B cell (primary cell): ENCODE results near the gene HNF1B. TPM values are rescaled to one million over a fixed set of nuclear protein-coding genes. Genes with fewer than 3 reads are reported as not detected.

Experiments
- ATAC-seq: fragments of 200-7000 bp; cut with Tn5 transposase; one replicate; pipeline ENCODE4 v1.10.0; 2021; ENCODE audit warnings: low read depth, mild to moderate bottlenecking, moderate number of reproducible peaks, moderate library complexity
- CTCF ChIA-PET: fragments of 350-600 bp; sonication (Branson Sonifier 250); formaldehyde crosslinking; loops from one replicate; lab custom pipeline; 2021; ENCODE audit warnings: antibody characterized with exemption, inconsistent platforms; lab: Charles Lee
- POLR2A ChIA-PET: fragments of 350-600 bp; sonication (Branson Sonifier 250); formaldehyde crosslinking; loops from one replicate; lab custom pipeline; 2021; ENCODE audit warnings: antibody characterized with exemption; lab: Charles Lee
- DNase-seq: peaks from one replicate; pipeline ENCODE4 v3.0.0; 2013
- H2AFZ ChIP-seq: 2 replicates; pipeline ENCODE4 v1.6.1; 2012; ENCODE audit warnings: mild to moderate bottlenecking, low read depth, low read length; ENCODE audit not compliant: insufficient read depth, poor library complexity, severe bottlenecking
- H3K27ac ChIP-seq, 2 donors: 1 replicate in 1 of 2; 2 replicates in 1 of 2; pipeline ENCODE4 v1.5.1; 2012 to 2013; ENCODE audit warnings: low read length in 2 of 2, mild to moderate bottlenecking in 2 of 2, moderate library complexity in 1 of 2
- H3K27me3 ChIP-seq, 4 experiments: fragments of 200-600 bp in 1 of 4; sonication (generic) in 1 of 4; replicated peaks in 1 of 4; 1 replicate in 2 of 4; 2 replicates in 2 of 4; pipeline versions ENCODE4 v1.6.1 to v1.7.0; 2013 to 2016; ENCODE audit warnings: low read length in 3 of 4, mild to moderate bottlenecking in 2 of 4, mixed read lengths in 1 of 4, moderate library complexity in 1 of 4; ENCODE audit not compliant: insufficient read depth in 4 of 4, control insufficient read depth in 3 of 4; ENCODE audit errors: control extremely low read depth in 1 of 4
- H3K36me3 ChIP-seq, 2 experiments: replicated peaks in 1 of 2; 1 replicate in 1 of 2; 2 replicates in 1 of 2; pipeline versions ENCODE4 v1.6.1 to v1.7.1; 2013; ENCODE audit warnings: low read length in 1 of 2; ENCODE audit not compliant: insufficient read depth in 2 of 2, control insufficient read depth in 1 of 2; ENCODE audit errors: control extremely low read depth in 1 of 2, extremely low read depth in 1 of 2
- H3K4me1 ChIP-seq, 2 donors: fragments of 200-600 bp in 1 of 2; sonication (generic) in 1 of 2; 1 replicate in 1 of 2; 2 replicates in 1 of 2; pipeline versions ENCODE4 v1.5.1 to v1.6.1; 2013 to 2017; ENCODE audit warnings: low read length in 2 of 2; ENCODE audit not compliant: control insufficient read depth in 2 of 2, insufficient read depth in 2 of 2
- H3K4me2 ChIP-seq: replicated peaks from 2 replicates; pipeline ENCODE3; 2012; ENCODE audit warnings: mild to moderate bottlenecking, low read depth, low read length; ENCODE audit not compliant: poor library complexity, severe bottlenecking
- H3K4me3 ChIP-seq, 5 experiments: fragments of 200-600 bp in 1 of 5; sonication (generic) in 1 of 5; 1 replicate in 3 of 5; 2 replicates in 2 of 5; pipeline versions ENCODE4 v1.5.1 to v1.7.0; 2011 to 2016; ENCODE audit warnings: low read length in 4 of 5, mild to moderate bottlenecking in 4 of 5, low read depth in 2 of 5, control low read depth in 1 of 5, moderate library complexity in 1 of 5; ENCODE audit not compliant: insufficient read depth in 1 of 5; ENCODE audit errors: control extremely low read depth in 1 of 5, extremely low read depth in 1 of 5
- H3K79me2 ChIP-seq: fragments of 200-600 bp; sonication (generic); one replicate; pipeline ENCODE4 v1.6.0; 2016; ENCODE audit warnings: low read length; ENCODE audit not compliant: control insufficient read depth, insufficient read depth
- H3K9ac ChIP-seq: fragments of 200-600 bp; sonication (generic); 2 replicates; pipeline ENCODE4 v1.6.1; 2017; ENCODE audit warnings: mild to moderate bottlenecking, low read length, moderate library complexity
- H3K9me3 ChIP-seq, 3 donors: one replicate each; pipeline versions ENCODE4 v1.6.1 to v1.7.1; 2013; ENCODE audit warnings: low read length in 2 of 3; ENCODE audit not compliant: control insufficient read depth in 2 of 3, insufficient read depth in 1 of 3; ENCODE audit errors: control extremely low read depth in 1 of 3
- H4K20me1 ChIP-seq: 2 replicates; pipeline ENCODE4 v1.6.0; 2012; ENCODE audit warnings: mild to moderate bottlenecking, low read length; ENCODE audit not compliant: insufficient read depth, control insufficient read depth, poor library complexity, severe bottlenecking
- H3K27ac Mint-ChIP-seq: one replicate; pipeline ENCODE4 v1.8.0; 2021; ENCODE audit warnings: mixed read lengths
- H3K27me3 Mint-ChIP-seq: one replicate; pipeline ENCODE4 v1.8.0; 2021; ENCODE audit warnings: mixed read lengths
- H3K4me1 Mint-ChIP-seq: one replicate; pipeline ENCODE4 v1.8.0; 2021; ENCODE audit warnings: mixed read lengths
- H3K4me3 Mint-ChIP-seq: one replicate; pipeline ENCODE4 v1.8.0; 2021; ENCODE audit warnings: mixed read lengths
- H3K9me3 Mint-ChIP-seq: one replicate; pipeline ENCODE4 v1.8.0; 2022; ENCODE audit warnings: mixed read lengths; ENCODE audit not compliant: insufficient read depth
- EZH2 ChIP-seq: IDR thresholded peaks from 2 replicates; pipeline ENCODE4 v1.6.1; 2012; ENCODE audit warnings: borderline replicate concordance, low read depth, mild to moderate bottlenecking, moderate library complexity, low read length; ENCODE audit not compliant: insufficient read depth, poor library complexity, severe bottlenecking
- WGBS: methylation state at CpG from one replicate; pipeline ENCODE4 v1.1.5; 2013; ENCODE audit warnings: missing lambda C conversion rate; ENCODE audit not compliant: insufficient coverage; 5-methylcytosine and 5-hydroxymethylcytosine counted together
- intact Hi-C: fragments of 100-400 bp; cut with micrococcal nuclease; formaldehyde crosslinking; loops from one replicate; pipeline ENCODE4 v1.10.0; 2022
- polyA plus RNA-seq: library from polyadenylated mRNA; depleted of rRNA; stranded (reverse); fragments of >200 nt; gene quantifications from 2 replicates; pipeline ENCODE4 v1.2.3, GENCODE V29; 2012
- total RNA-seq, 2 donors: library from RNA; stranded (reverse); fragments of 120-200 nt in 1 of 2; gene quantifications; 1 replicate in 1 of 2; 2 replicates in 1 of 2; pipeline versions ENCODE4 v1.2.3 to v1.2.4, GENCODE V29; 2013 to 2022
- TF ChIP-seq, protein P1 (sequence below): fragments of 200-600 bp; IDR thresholded peaks from one replicate; pipeline ENCODE4 v1.8.0; 2022; ENCODE audit warnings: antibody characterized with exemption, mild to moderate bottlenecking

HNF1B gene
- total and polyA plus RNA-seq, 2 donors (not counting 1 experiment from before 2014, with no cell fraction given): 1.5 TPM; not detected in 1

DNA sequence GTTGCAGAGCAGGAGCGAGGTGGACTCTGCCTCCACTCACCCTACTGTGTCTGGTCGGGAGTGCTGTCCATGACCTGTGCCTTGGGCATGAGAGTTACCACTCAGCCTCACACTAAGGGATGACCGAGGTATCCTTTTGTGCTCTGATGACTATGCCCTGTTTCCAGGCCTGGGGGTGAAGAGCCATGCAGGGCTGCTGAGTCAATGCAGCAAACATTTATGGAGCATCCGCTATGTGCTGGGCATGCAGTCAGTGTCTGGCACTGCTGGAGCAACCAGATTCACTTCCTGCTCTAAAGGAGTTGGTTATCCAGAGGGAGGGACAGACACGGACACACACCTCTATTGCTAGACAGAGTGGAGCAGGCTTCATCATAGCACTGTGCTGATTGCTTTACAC lies 7.6 kb upstream of the HNF1B start:
- peaks cover 0 to under 1% of the 10 kb centered on the region in 2 donors for H3K4me1 ChIP-seq
- no peaks in the 10 kb centered on the region for H3K9me3 Mint-ChIP-seq
- H3K27ac Mint-ChIP-seq: no peak overlapping the region
- no peak for TF ChIP-seq EZH2
- TF ChIP-seq, protein P1, sequence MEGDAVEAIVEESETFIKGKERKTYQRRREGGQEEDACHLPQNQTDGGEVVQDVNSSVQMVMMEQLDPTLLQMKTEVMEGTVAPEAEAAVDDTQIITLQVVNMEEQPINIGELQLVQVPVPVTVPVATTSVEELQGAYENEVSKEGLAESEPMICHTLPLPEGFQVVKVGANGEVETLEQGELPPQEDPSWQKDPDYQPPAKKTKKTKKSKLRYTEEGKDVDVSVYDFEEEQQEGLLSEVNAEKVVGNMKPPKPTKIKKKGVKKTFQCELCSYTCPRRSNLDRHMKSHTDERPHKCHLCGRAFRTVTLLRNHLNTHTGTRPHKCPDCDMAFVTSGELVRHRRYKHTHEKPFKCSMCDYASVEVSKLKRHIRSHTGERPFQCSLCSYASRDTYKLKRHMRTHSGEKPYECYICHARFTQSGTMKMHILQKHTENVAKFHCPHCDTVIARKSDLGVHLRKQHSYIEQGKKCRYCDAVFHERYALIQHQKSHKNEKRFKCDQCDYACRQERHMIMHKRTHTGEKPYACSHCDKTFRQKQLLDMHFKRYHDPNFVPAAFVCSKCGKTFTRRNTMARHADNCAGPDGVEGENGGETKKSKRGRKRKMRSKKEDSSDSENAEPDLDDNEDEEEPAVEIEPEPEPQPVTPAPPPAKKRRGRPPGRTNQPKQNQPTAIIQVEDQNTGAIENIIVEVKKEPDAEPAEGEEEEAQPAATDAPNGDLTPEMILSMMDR: no peak
- ATAC-seq: no peak
- no peak overlapping the region for H3K9ac ChIP-seq
- no peaks in the 10 kb centered on the region for H3K9me3 ChIP-seq
- 100% methylated on average over 4 of the region's 5 CpGs for WGBS
- H3K27ac ChIP-seq: no peak overlapping the region
- CTCF ChIA-PET: no interaction called here
- peaks cover 0 to 16% (median 10%) of the 10 kb centered on the region in 4 experiments for H3K27me3 ChIP-seq
- POLR2A ChIA-PET: no interaction called here
- H3K4me2 ChIP-seq: no peak overlapping the region
- intact Hi-C loops: no loop called here
- H3K27me3 Mint-ChIP-seq: peaks cover 15% of the 10 kb centered on the region
- H3K4me1 Mint-ChIP-seq: no peaks in the 10 kb centered on the region
- H4K20me1 ChIP-seq: no peaks in the 10 kb centered on the region
- no peaks in the 10 kb centered on the region for H3K79me2 ChIP-seq
- no peaks in the 10 kb centered on the region for H3K36me3 ChIP-seq
- DNase-seq: no peak
- no peak overlapping the region for H3K4me3 Mint-ChIP-seq
- no peak overlapping the region for H3K4me3 ChIP-seq
- H2AFZ ChIP-seq: no peak overlapping the region

DNA sequence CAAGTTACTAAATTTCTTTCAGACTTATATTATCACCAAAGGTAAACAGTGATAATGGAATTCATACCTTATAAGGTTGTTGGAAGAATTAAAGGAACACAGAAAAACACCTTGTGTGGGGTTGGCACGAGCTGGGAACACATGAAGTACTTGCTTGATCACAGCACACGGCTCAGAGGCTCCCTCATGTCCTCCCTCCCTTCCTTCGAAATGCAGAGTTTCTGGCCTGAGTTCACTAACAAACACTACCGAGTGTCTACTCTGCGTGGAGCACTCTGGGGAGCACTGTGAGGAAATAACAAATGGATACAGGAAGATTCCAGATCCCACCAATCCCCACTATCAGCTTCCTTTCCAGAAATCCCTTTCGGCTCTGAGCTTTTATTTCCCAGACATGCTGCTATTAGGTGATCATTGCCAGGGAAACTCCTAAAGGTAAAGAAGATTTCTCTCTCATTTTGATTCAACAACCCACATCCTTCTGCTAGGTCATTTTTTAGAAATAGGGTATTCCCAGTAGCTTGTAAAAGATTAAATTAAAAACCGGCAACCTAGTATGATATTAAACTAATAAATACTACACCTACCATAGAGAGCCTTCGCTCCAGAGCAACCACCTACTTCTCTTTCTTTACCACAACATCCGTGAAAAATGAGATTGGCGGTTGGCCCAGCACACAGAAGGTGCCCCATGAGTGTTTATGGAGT lies 6.1 kb upstream of the HNF1B start:
- Histone ChIP-seq H3K79me2 (no peaks in the 10 kb centered on the region), H2AFZ (no peak overlapping the region), H3K4me3 (no peak overlapping the region), H3K36me3 (no peaks in the 10 kb centered on the region), H3K9ac (no peak overlapping the region), H3K4me1 (peaks cover 8 to 15% of the 10 kb centered on the region in 2 donors), H3K9me3 (peaks cover 0 to 2% (median 0%) of the 10 kb centered on the region in 3 donors), H3K4me2 (no peak overlapping the region), H3K27me3 (peaks cover 0 to 31% (median 23%) of the 10 kb centered on the region in 4 experiments), H4K20me1 (no peaks in the 10 kb centered on the region), H3K27ac (no peak overlapping the region)
- TF ChIP-seq EZH2: no peak
- TF ChIP-seq, protein P1: no peak
- intact Hi-C loops: no loop called here
- WGBS: 73% methylated on average over 2 of the region's 10 CpGs
- Mint-ChIP-seq H3K27me3 (peaks cover 24% of the 10 kb centered on the region), H3K4me3 (no peak overlapping the region), H3K9me3 (no peaks in the 10 kb centered on the region), H3K27ac (no peak overlapping the region), H3K4me1 (peaks cover 4% of the 10 kb centered on the region)
- DNase-seq: no peak
- ChIA-PET CTCF (no interaction called here), POLR2A (no interaction called here)
- ATAC-seq: no peak
